VCaP (cell line): ENCODE results near the gene ACSS1.

Experiments
- H3K27ac ChIP-seq: fragments of 450-650 bp; 2 replicates; pipeline ENCODE4 v1.5.1; 2017
- TF ChIP-seq, protein P1 (sequence below): fragments of 450-650 bp; conservative IDR thresholded peaks from 2 replicates; pipeline ENCODE4 v1.5.1; 2017; ENCODE audit warnings: mild to moderate bottlenecking, moderate library complexity

Gene ACSS1

DNA sequence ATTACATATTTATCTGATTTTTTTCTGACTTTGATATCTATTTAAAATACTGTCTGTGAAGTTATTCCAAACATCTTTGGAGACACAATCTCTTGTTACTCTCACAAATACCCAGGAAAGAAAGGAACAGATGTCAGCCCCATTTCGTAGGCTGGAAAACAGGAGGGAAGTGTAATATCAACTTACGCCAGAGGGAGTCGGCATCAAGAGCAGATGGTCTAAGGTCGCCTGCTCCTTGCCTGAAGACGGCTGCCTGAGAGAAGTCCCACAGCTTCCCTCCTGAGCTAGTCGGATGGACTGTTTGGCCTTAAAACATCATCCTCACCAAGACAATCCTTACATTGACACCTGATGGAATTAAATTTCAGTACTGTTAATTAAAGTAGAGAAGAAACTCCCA, 95.4 kb downstream of the ACSS1 start:
- TF ChIP-seq, protein P1, sequence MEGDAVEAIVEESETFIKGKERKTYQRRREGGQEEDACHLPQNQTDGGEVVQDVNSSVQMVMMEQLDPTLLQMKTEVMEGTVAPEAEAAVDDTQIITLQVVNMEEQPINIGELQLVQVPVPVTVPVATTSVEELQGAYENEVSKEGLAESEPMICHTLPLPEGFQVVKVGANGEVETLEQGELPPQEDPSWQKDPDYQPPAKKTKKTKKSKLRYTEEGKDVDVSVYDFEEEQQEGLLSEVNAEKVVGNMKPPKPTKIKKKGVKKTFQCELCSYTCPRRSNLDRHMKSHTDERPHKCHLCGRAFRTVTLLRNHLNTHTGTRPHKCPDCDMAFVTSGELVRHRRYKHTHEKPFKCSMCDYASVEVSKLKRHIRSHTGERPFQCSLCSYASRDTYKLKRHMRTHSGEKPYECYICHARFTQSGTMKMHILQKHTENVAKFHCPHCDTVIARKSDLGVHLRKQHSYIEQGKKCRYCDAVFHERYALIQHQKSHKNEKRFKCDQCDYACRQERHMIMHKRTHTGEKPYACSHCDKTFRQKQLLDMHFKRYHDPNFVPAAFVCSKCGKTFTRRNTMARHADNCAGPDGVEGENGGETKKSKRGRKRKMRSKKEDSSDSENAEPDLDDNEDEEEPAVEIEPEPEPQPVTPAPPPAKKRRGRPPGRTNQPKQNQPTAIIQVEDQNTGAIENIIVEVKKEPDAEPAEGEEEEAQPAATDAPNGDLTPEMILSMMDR: no peak
- no peak overlapping the region for H3K27ac ChIP-seq

DNA sequence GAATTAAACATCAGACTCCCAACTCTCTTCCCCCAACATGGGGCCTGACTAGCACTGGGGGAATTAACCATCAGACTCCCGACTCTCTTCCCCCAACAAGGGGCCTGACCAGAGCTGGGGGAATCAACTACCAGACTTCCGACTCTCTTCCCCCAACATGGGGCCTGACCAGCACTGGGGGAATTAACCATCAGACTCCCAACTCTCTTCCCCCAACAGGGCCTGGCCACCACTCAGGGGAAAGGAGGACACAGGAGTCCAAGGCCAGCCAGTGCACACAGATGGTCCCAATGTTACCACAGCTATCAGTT, 95.8 kb downstream of the ACSS1 start:
- TF ChIP-seq, protein P1: no peak
- no peak overlapping the region for H3K27ac ChIP-seq

DNA sequence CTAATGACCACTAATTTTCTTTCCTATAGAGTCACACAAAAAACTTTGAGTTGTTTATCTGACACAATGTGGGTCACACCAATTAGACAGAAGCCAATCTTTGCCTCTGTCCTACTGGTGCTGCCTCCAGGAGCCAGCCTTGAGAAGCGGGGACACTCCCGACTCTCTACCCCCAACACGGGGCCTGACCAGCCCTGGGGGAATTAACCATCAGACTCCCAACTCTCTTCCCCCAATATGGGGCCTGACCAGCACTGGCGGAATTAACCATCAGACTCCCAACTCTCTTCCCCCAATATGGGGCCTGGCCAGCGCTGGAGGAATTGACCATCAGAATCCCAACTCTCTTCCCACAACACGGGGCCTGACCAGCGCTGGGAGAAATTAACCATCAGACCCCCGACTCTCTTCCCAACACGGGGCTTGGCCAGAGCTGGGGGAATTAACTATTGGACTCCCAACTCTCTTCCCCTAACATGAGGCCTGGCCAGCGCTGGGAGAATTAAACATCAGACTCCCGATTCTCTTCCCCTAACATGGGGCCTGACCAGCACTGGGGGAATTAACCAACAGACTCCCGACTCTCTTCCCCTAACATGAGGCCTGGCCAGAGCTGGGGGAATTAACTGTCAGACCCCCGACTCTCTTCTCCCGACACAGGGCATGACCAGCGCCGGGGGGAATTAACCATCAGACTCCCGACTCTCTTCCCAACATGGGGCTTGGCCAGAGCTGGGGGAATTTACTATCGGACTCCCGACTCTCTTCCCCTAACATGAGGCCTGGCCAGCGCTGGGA, 96.4 kb downstream of the ACSS1 start:
- TF ChIP-seq, protein P1: no peak
- peak overlapping the region; percentile 41 for H3K27ac ChIP-seq

DNA sequence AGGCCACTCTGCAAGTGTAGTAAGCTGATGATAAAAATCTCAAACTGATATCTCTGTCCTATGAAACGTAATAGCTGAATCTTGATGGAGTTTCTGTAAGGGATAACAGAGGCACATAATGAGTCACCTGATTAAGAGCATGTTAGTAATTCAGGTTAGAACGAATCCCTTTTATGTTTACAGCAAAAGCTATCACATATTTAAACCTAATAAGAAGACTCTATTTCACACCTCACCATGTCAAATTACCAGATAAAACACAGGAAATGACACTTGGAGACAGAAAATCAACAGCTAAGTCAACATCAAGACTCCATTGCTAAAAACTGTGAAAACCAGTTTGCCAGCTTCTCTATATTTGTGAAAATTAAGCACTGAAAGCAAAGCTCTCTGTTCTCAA, 97.1 kb downstream of the ACSS1 start:
- TF ChIP-seq, protein P1: no peak
- H3K27ac ChIP-seq: peak overlapping the region; percentile 41

DNA sequence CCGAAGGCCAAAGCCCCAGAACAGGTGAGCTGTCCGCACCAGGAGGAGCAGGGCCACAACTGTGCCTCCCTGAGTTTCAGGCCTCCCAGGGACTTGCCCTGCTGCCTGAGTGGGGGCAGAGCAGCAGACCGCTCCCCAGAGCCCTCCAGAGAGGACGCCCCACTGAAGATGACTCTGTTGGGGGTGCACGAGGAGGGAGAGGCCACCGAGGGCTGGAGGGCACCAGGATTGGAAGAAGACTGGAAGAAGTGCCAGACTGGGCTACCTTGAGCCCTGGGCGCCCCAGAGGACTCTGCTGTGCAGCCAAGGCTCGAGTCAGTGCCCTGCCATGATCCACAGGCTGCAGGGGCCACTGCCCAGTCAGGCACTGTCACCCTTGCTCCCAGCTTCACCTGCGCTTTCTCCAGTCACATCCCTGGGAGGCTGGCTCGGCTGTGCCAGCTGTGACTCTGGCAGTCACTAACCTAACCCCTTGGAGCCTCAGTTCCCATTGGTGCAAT, 97.6 kb downstream of the ACSS1 start:
- TF ChIP-seq, protein P1: no peak
- H3K27ac ChIP-seq: peak overlapping the region; percentile 41

DNA sequence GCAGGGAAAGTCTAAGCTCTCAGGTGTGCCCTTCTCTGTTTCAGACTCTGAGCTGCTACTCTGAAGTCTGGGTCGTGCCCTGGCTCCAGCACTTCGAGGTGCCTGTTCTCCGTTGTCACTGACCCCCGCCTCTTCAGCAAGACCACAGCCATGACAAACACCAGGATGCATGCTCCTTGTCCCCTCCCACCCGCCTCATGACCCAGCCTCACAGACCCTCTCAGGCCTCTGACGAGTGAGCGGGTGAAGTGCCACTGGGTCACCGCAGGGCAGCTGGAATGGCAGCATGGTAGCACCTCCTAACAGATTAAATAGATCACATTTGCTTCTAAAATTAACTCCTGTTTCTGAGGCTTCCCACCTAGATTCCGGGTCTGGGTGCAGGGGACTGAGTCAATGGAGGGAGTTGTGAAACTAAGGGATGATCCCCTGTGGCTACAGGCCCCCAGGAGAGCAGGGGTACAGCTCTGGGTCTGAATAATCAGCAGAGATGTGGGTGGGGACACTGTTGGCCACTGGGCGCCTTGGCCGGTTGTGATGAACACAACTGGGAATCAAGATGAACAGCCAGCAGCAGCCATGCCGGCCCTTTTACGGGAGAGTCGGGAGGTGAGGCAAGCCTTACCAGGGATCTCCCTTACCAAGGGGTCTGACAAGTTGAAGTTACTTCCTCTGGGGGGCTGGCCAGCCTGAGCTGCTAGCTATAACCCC, 98.2 kb downstream of the ACSS1 start:
- peak overlapping the region; percentile 41; the same call in 1 of the 2 replicates for H3K27ac ChIP-seq
- TF ChIP-seq, protein P1: no peak

DNA sequence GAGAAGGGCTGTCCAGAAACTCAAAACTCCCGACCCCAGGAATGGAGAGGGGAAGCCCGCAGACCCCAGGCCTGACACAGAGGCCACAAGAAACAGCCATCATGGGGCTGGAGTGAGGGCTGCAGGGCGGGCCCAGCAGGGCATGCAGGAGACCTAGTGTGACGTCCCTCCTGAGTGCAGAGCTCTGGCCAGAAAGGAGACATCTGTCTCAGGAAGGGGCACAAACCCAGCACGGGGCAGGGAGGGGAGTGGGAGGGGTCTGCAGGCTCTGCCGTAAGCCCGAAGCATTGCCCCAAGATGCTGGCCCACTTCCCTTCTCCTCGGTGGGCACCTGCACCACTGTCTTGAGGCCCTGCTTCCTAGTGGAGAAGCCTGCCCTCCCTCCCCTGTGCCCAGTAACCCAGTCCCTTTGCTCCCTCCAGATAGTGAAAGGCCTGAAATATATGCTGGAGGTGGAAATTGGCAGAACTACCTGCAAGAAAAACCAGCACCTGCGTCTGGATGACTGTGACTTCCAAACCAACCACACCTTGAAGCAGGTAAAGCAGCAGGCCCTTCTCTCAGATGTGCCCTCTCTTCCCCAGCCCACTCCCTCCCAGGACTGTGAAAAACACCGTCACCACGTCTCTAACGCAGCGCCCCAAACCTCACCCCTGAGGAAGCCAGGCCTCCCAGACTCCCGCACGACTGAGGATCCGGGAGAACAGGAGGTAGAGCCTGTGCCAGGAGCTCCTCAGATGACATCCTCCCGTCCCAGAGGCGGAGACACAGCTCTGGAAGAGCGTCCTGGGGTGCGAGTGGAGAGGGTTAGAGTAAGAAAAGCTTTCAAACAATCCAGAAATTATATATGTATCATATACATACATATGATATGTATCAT, 99.2 kb downstream of the ACSS1 start:
- H3K27ac ChIP-seq: no peak overlapping the region
- TF ChIP-seq, protein P1: no peak
